ENCODE measurements around the gene GRHL1. TPM values are rescaled to one million over a fixed set of nuclear protein-coding genes. Genes with fewer than 3 reads are reported as not detected.

GRHL1 gene
- total and polyA plus RNA-seq, 2 experiments from 2014 or later = 2.9 to 4.2 TPM

DNA sequence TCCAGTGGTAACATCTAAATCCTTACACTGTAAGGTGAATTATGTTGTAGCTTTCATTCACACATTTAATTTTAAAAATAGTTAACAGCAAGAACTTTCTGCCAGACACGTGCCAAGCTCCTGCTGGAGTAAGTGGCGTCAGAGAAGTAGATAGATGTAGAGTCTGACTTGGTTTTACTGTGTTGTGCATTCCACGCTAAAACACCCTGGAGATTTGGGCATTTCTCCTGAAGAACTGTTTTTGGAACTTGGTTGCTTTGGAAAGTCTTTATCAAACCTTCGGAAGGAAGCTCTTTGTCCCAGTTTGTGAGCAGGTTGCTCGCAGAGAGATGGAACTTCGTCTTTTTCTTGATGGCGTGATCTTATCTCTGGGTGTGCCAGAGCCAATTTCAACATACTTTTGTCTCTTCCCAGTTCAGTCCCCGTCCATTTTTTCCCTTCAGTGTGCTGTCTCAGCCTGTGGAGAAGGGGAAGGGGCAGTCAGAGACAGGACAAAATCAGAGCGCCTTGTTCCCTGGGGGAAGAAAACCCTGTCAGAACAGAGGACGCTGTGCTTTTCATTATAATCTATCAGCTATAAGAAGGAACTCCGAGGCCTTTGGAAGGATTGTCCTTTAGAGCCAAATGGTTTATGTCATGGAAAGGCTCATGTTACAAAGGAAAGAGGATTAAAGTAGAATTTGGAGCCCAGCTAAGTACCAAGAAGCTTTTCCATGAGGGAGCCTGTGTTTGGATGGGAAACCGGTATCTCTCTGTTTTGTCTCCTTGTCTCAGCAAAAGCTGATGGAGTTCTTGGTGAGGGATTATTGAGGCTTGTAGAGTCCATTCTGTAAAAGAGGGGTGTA is 18.9 kb downstream of the GRHL1 start:
- Mint-ChIP-seq H3K4me1 (peaks cover 5% of the 10 kb centered on the region; the same call in 2 of the 3 replicates), H3K4me3 (no peak overlapping the region), H3K36me3 (ENCODE audit: low read depth) (no peaks in the 10 kb centered on the region), H3K27ac (no peak overlapping the region), H3K27me3 (ENCODE audit: insufficient read depth, low read depth, poor library complexity) (peaks cover 3% of the 10 kb centered on the region), H3K9me3 (no peaks in the 10 kb centered on the region)
- no peak for TF ChIP-seq POLR2AphosphoS5 (IDR thresholded peaks at IDR 0.05; ENCODE audit: low read depth)
- no peak for TF ChIP-seq ZNF331 (CRISPR knock-in tag; IDR thresholded peaks at IDR 0.05; ENCODE audit: low read depth)
- TF ChIP-seq ETS1 (IDR thresholded peaks at IDR 0.05) = no peak
- no peak for TF ChIP-seq NANOG (IDR thresholded peaks at IDR 0.05; ENCODE audit: borderline replicate concordance)
- TF ChIP-seq JUNB (IDR thresholded peaks at IDR 0.05; ENCODE audit: unreplicated experiment) = no peak
- TF ChIP-seq STAT1 (IDR thresholded peaks at IDR 0.05; ENCODE audit: unreplicated experiment) = no peak
- TF ChIP-seq CREB1 (CRISPR knock-in tag; IDR thresholded peaks at IDR 0.05; ENCODE audit: low read depth) = no peak
- TF ChIP-seq EZH2phosphoT487 (IDR thresholded peaks at IDR 0.05; ENCODE audit: unreplicated experiment) = no peak
- TF ChIP-seq EZH2 (IDR thresholded peaks at IDR 0.05; ENCODE audit: low read depth, unreplicated experiment) = no peak
- TF ChIP-seq ZNF462 (CRISPR knock-in tag; IDR thresholded peaks at IDR 0.05) = no peak
- TF ChIP-seq ZNF114 (CRISPR knock-in tag; IDR thresholded peaks at IDR 0.05) = no peak
- no peak for TF ChIP-seq CTCF (conservative IDR thresholded peaks at IDR 0.05; ENCODE audit: low read depth in 2 of 2)
- TF ChIP-seq, protein P1, sequence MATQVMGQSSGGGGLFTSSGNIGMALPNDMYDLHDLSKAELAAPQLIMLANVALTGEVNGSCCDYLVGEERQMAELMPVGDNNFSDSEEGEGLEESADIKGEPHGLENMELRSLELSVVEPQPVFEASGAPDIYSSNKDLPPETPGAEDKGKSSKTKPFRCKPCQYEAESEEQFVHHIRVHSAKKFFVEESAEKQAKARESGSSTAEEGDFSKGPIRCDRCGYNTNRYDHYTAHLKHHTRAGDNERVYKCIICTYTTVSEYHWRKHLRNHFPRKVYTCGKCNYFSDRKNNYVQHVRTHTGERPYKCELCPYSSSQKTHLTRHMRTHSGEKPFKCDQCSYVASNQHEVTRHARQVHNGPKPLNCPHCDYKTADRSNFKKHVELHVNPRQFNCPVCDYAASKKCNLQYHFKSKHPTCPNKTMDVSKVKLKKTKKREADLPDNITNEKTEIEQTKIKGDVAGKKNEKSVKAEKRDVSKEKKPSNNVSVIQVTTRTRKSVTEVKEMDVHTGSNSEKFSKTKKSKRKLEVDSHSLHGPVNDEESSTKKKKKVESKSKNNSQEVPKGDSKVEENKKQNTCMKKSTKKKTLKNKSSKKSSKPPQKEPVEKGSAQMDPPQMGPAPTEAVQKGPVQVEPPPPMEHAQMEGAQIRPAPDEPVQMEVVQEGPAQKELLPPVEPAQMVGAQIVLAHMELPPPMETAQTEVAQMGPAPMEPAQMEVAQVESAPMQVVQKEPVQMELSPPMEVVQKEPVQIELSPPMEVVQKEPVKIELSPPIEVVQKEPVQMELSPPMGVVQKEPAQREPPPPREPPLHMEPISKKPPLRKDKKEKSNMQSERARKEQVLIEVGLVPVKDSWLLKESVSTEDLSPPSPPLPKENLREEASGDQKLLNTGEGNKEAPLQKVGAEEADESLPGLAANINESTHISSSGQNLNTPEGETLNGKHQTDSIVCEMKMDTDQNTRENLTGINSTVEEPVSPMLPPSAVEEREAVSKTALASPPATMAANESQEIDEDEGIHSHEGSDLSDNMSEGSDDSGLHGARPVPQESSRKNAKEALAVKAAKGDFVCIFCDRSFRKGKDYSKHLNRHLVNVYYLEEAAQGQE (IDR thresholded peaks at IDR 0.05; ENCODE audit: unreplicated experiment) = no peak
- no peak for ATAC-seq
- no peak overlapping the region for H3K4me2 ChIP-seq
- H3K4me1 ChIP-seq (ENCODE audit: insufficient read depth) = no peaks in the 10 kb centered on the region
- no peaks in the 10 kb centered on the region for H4K20me1 ChIP-seq (replicated peaks; ENCODE audit: insufficient read depth)
- no peak overlapping the region for H2AFZ ChIP-seq
- no peaks in the 10 kb centered on the region for H3K9me2 ChIP-seq (ENCODE audit: insufficient read depth)
- no peaks in the 10 kb centered on the region for H3K36me3 ChIP-seq (ENCODE audit: insufficient read depth)
- no peaks in the 10 kb centered on the region for H3F3A ChIP-seq (replicated peaks; ENCODE audit: low read depth)
- no peak overlapping the region for H3K4me3 ChIP-seq
- H3K79me2 ChIP-seq (replicated peaks; ENCODE audit: insufficient read depth) = no peaks in the 10 kb centered on the region
- no peak for DNase-seq (ENCODE audit: low spot score)
- no peaks in the 10 kb centered on the region for H3K27me3 ChIP-seq (ENCODE audit: insufficient read depth)
- no peak overlapping the region for H3K27ac ChIP-seq (ENCODE audit: low read depth)
